GM19463 (cell line): ENCODE measurements around the gene SUGP2.

Source experiments
- ATAC-seq: cut with Tn5 transposase; IDR thresholded peaks from one replicate; pipeline ENCODE4 v1.9.1; 2021; ENCODE audit warnings: mild to moderate bottlenecking, moderate library complexity; ENCODE audit not compliant: unreplicated experiment

Gene SUGP2

DNA sequence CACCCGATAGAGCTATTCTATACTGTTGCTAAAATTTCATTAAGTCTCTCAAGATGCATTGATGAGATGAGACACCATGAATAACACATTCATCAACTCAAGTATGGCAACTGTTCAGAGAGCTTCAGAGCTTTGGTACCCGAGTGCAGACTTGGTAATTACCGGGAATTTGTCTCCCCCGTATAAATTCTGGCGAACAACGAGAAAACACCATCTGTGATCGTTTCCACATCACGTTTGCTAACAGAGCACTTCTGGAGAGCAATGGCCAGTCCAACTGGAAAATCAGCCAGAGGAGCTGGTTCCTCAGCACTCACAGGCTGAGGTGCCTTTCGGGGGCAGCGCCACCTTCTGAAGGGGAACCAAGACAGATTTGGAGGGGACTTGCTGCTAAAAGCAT, 40.2 kb downstream of the SUGP2 start:
- no peak for ATAC-seq

GRCh38 chr19:18992696-18993095, 40.6 kb downstream of the SUGP2 start:
- ATAC-seq, result no peak

GRCh38 chr19:18991468-18991867, 41.8 kb downstream of the SUGP2 start:
- no peak for ATAC-seq

- no peak for ATAC-seq
Measured at GRCh38 chr19:18991006-18991405, 42.3 kb downstream of the SUGP2 start.

GRCh38 chr19:18990128-18990708, 43.1 kb downstream of the SUGP2 start:
- no peak for ATAC-seq

- ATAC-seq, result no peak
Measured at GRCh38 chr19:18989316-18989715, 44.0 kb downstream of the SUGP2 start.

DNA sequence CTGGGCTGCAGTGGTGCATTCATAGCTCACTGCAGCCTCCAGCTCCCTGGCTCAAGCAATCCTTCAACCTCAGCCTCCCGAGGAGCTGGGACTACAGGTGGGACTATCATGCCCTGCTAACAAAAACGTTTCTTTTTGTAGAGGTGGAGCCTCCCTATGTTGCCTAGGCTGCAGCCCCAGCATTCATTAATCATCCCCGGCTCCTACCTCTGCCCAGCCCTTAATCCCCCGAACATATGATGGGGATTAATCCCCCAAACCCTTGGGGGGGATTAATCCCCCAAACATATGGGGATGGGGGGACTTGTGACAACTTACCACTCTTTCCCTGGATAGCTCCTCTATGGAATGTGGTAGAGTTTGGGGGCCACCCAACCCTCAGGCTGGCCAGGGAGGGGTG, 45.9 kb downstream of the SUGP2 start:
- no peak for ATAC-seq

DNA sequence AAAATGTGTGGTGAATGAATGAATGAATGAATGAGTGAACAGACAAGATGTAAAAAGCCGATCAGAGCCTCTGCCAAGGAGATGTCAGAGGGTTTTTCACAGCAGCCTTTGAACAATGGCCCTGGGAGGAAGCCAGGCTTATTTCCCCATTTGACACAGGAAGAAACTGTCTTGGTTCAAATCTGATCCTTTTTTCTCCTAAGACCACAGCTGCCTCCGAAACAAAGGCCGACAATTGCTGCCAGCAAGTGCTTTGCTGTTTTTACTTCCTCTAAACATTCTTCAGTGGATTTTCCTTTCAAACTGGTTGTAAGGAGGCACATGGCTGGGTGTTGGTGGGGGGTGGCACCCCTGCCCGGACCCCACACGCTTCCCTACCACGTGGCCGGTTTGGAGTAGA, 48.1 kb downstream of the SUGP2 start:
- ATAC-seq, result no peak

GRCh38 chr19:18984251-18984650, 49.1 kb downstream of the SUGP2 start:
- no peak for ATAC-seq

- ATAC-seq, result no peak
Measured at GRCh38 chr19:18982669-18983068, 50.6 kb downstream of the SUGP2 start.

DNA sequence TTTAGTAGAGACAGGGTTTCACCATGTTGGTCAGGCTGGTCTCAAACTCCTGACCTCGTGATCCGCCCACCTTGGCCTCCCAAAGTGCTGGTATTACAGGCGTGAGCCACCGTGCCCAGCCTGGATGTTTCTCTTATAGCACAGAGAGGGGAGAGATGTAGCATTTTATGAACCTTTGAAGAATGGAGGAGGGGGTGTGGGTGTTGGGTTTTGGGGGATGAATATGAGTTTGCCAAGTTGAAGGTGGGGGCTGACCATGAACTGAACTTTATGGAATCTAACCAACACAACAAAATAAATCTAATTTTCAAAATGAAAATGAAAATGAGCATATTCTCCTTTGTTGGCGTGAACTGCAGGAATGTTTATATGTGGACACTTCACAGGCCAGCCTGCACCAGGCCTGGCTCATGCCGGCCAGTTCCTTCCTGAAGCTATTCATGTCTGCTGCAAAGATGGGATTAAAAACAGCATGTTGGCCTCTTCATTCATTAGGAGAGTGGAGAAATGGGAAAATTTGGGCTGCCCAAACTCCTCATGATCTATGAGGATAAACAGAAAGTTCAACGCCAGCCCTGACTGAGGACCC, 52.8 kb downstream of the SUGP2 start:
- ATAC-seq, result no peak

DNA sequence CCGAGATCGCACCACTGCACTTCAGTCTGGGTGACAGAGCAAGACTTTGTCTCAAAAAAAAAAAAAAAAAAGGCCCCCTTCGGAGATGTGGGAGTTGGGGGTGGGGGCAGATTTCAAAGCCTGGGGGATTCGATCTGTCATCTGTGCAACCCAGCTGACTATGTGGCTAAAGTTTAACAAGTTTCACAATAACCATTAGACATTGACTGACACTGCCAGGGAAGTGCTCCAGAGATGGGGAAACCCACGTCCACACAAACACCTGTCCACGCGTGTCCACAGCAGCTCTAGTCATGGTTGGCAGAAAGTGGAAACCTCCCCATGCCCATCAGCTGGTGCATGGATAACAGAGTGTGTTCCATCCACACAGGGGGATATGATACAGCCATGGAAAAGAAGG, 54.7 kb downstream of the SUGP2 start:
- no peak for ATAC-seq

DNA sequence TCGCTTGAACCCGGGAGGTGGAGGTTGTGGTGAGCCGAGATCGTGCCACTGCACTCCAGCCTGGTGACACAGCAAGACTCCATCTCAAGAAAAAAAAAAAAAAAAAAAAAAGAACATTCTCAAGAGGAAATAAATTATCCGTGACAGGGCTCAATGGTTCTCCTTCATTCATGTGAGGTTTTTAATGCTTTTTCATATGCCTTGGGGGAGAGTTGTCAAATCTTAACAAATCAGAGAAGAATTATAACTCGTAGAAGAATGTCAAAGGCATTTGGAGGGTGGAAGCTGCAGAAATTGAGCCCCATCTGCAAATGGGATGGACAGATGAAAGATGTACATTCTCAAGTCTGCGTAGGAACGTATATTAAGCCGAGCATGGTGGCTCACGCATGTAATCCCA, 57.4 kb downstream of the SUGP2 start:
- no peak for ATAC-seq

- no peak for ATAC-seq
Measured at GRCh38 chr19:18975011-18975410, 58.3 kb downstream of the SUGP2 start.

DNA sequence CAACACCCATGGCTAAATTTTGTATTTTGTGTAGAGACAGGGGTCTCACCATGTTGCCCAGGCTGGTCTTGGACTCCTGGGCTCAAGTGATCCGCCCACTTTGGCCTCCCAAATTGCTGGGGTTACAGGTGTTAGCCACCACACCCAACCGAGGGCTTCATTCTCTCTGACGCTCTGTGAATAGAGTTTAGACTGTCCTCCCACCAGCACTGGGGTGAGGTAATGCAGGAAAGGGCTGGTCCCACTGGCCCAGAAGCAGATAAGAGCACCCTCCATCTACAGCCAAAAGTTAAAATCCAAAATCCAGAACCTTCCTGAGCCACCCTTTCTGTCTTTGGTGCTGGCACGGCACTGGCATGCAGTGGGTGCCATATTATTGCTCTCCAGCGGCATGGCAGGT, 60.5 kb downstream of the SUGP2 start:
- no peak for ATAC-seq

DNA sequence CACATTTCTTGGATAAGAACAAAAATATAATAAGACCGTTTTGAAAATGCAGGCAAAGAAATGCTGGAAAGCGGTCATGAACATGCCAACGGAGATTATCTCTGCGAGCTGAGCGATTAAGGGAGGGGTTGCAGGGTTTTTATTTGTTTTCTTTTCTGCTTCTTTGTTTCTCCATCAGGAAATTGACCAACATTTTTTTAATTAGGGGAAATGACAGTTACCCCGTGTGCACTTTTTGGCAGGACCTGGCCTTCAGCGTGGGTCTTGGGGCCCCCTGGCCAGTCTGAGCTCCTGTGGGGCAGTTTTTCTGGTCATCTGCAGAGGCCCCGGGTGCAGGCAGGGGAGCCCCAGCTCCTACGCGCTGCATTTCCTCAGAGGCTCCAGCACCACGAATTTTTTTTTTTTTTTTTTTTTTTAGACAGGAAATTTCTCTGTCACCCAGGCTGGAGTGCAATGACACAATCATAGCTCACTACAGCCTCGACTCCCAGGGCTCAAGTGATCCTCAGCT, 61.0 kb downstream of the SUGP2 start:
- no peak for ATAC-seq

GRCh38 chr19:18969931-18970659, 63.2 kb downstream of the SUGP2 start:
- no peak for ATAC-seq

DNA sequence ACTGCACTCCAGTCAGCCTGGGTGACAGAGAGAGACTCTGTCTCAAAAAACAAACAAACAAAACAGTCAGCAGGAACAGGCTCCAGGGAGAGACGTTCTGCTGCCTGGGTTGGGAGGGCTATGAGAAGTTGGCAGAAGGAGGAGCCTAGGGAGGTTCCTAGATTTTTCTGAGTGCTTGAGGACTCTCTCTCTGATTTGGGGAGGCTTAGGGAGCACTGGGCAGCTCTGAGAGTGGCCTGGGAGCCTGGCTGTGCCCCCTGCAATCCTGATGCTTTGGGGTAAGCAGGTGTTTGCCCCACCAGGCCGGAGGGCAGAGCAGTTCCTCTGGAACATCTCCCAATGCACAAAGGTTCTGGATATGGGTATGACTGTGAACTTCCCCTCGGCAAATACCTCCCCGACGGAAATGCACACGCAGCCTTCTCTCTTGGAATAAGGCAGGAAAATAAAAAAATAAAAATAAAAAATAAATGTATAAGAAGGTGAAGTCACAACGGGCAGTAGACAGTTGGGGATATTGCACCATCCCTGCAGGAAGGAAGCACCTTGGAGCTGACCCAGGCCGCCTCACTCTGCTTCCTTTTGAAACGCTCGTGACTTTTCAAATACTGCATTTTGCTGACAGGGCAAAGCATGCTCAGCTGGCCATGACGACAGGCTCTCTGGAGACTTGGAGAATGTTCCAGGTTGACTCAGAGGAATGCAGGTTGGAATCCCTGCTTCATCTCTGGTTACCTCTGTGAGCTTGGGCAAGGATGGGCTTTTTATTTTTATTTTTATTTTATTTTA, 65.8 kb downstream of the SUGP2 start:
- no peak for ATAC-seq

- no peak for ATAC-seq
Measured at GRCh38 chr19:18966307-18966706, 67.0 kb downstream of the SUGP2 start.

GRCh38 chr19:18964121-18964520, 69.2 kb downstream of the SUGP2 start:
- ATAC-seq, result no peak

DNA sequence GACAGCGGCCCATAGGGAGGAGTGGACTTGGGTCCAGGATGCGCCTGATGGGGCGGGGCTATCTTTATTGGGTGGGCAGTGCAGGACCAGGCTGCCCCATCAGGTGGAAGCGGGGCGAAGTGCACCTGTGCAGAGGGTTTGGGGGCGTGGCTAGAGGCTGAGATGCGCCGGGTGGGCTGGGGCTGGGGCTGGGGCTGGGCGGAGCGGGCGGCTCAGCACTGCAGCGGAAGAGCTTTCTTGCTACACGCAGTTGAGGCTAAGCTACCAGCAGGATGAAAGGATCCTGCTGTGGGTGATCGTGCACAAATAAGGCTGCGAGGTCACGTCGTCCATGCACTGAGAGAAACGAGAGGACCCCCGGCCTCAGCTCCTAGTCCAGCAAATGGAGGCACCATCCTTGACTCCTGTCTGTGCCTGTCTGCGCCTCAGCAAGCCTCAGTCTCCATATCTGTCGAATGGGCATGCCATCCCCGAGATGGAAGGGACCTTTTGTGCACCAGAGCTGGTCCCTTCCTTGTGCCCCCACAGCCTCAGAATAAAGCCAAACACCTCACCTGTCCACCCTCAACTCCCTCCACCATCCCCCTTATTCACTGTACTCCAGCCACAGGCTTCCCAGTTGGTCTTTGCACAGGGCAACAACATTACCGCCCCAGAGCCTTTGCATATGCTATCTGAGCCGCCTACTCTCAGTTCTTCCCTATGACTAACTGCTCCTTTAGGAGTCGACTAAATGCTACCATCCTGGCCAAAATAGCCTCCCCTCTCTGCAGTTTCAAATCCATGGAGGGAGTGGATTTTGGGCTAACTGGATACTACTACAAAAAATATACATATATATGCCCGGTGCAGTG, 71.3 kb downstream of the SUGP2 start:
- ATAC-seq, result no peak
